Colonic mucosa (tissue), 4 donors: Measurements from ENCODE around the gene SP9. TPM values are rescaled to one million over a fixed set of nuclear protein-coding genes. Genes with fewer than 3 reads are reported as not detected.

Source experiments
- DNase-seq: peaks from one replicate; pipeline ENCODE4 v3.0.0-alpha.2; 2020
- H3K27ac ChIP-seq: fragments of 200-600 bp; one replicate; pipeline ENCODE4 v1.8.0; 2021
- H3K27me3 ChIP-seq: fragments of 200-600 bp; one replicate; pipeline ENCODE4 v1.8.0; 2021
- H3K36me3 ChIP-seq: fragments of 200-600 bp; one replicate; pipeline ENCODE4 v1.8.0; 2021
- H3K4me1 ChIP-seq: fragments of 200-600 bp; one replicate; pipeline ENCODE4 v1.8.0; 2021; ENCODE audit warnings: mild to moderate bottlenecking
- H3K4me3 ChIP-seq: fragments of 200-600 bp; one replicate; pipeline ENCODE4 v1.8.0; 2021
- H3K9ac ChIP-seq, 2 donors: one replicate each; pipeline ENCODE4 v1.7.0; 2013; ENCODE audit warnings: control low read depth in 2 of 2, low read depth in 2 of 2, low read length in 2 of 2
- H3K9me3 ChIP-seq: fragments of 200-600 bp; one replicate; pipeline ENCODE4 v1.8.0; 2021
- CTCF ChIP-seq: fragments of 200-600 bp; IDR thresholded peaks from one replicate; pipeline ENCODE4 v1.8.0; 2022; ENCODE audit warnings: antibody characterized with exemption, mild to moderate bottlenecking
- intact Hi-C: fragments of 100-400 bp; cut with DNase I; formaldehyde crosslinking; loops from one replicate; pipeline ENCODE4 v1.14.1; 2022
- total RNA-seq, 2 donors: library from RNA; stranded (reverse); fragmentation: NEBNext Ultra II Directional in 1 of 2; extraction: Animal tissue kit (Norgen Biotek cat#: 25700) in 1 of 2; gene quantifications; one replicate each; pipeline ENCODE4 v1.2.1, GENCODE V29; 2021
- donor health status: healthy.
- donor health status: DM: no; HTN: no; CAD: no.
- donor health status: DM: no; HTN: no; CAD: no.

The SP9 gene
- not detected for total RNA-seq

- intact Hi-C loops, result loop anchor here (10.0 kb wide), 1 partner anchor 760 kb away; no protein-coding TSS in a partner anchor
- Histone ChIP-seq H3K27me3 (peaks cover 96% of the 10 kb centered on the region), H3K27ac (no peak within 1 kb of the TSS), H3K9me3 (no peaks in the 10 kb centered on the region), H3K9ac (no peak within 1 kb of the TSS), H3K36me3 (no peaks in the 10 kb centered on the region), H3K4me3 (no peak within 1 kb of the TSS), H3K4me1 (peaks cover 30% of the 10 kb centered on the region)
- no peak for TF ChIP-seq CTCF
- DNase-seq, result no peak
Observed at GRCh38 chr2:174334781-174335251, at the start of gene SP9. SP9 (plus strand) TSS chr2:174334954; CDS start chr2:174335093, 139 bp downstream.

DNA sequence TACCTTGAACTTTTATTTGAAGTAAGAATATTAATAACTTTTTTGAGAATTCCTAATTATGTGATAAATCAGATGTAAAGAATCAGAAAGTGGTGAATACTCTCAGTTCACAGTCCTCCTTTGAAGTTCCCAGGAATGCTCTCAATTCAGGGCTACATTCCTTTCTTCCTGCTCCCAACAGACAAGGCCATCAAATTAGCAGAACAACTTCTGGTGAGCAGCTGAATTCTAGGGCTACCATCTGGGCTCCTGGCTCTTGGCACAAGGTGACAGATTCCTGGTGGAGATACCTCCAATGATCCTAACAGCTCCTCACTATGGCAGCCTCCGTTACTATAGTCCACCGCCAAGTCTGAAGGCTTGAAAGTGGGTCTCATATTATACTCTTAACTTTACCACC lies 48.6 kb upstream of the SP9 start:
- TF ChIP-seq CTCF, result no peak
- no peak for DNase-seq
- Histone ChIP-seq H3K36me3 (no peaks in the 10 kb centered on the region), H3K4me3 (no peak overlapping the region), H3K4me1 (no peaks in the 10 kb centered on the region), H3K9ac (no peak overlapping the region), H3K9me3 (no peaks in the 10 kb centered on the region), H3K27ac (no peak overlapping the region), H3K27me3 (no peaks in the 10 kb centered on the region)
- intact Hi-C loops, result no loop called here

DNA sequence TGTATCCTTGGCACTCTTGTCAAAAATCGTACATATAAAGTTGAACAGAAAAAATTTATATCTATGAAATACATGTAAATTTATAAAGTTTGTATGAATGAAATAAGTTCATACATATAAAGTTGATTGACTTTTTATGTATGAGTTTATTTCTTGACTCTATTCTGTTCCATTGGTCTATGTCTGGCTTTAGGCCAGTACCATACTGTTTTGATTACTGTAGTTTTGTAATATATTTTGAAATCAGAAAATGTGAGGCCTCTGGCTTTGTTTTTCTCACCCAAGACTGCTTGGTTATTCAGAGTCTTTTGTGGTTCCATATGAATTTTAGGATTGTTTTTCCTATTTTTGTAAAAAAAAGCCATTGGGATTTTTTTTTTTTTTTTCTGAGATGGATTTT lies 41.8 kb upstream of the SP9 start:
- no peak overlapping the region for H3K4me3 ChIP-seq
- no peak overlapping the region for H3K9ac ChIP-seq
- TF ChIP-seq CTCF, result no peak
- no peaks in the 10 kb centered on the region for H3K4me1 ChIP-seq
- H3K27ac ChIP-seq, result no peak overlapping the region
- H3K36me3 ChIP-seq, result no peaks in the 10 kb centered on the region
- intact Hi-C loops, result no loop called here
- H3K27me3 ChIP-seq, result no peaks in the 10 kb centered on the region
- no peaks in the 10 kb centered on the region for H3K9me3 ChIP-seq
- DNase-seq, result no peak

- intact Hi-C loops, result no loop called here
- Histone ChIP-seq H3K9ac (no peak overlapping the region), H3K9me3 (no peaks in the 10 kb centered on the region), H3K4me1 (no peaks in the 10 kb centered on the region), H3K27ac (no peak overlapping the region), H3K27me3 (no peaks in the 10 kb centered on the region), H3K36me3 (no peaks in the 10 kb centered on the region), H3K4me3 (no peak overlapping the region)
- DNase-seq, result no peak
- TF ChIP-seq CTCF, result no peak
Observed at GRCh38 chr2:174300114-174300513, 34.6 kb upstream of the SP9 start.

DNA sequence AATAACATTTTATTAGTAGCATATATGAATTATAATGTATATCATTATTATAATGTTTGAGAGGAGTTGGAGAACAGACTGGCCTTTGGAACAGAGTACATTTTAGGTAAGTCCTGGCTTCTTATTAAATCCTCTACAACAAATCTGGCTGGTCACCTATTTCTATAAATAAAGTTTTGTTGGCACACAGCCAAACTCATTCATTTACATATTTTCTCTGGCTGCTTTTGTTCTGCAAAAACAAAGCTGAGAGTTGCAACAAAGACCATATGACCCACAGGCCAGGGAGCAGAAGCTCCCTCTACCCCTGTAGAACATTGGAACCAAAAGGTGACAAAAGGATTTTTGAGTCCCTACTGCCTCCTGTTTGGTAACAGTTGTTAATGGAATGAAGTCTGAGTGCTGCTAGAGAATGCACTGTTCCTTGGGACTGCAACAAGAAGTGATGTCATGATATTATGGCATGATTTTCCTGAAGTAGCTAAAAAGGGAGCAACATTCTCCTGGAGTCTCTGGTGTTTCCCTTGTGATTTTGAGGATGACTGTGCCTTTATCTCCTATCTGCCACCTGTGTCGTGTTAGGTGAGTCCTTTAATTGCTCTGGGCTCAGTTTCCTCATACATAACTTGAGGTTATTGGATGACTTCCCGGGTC lies 22.0 kb upstream of the SP9 start:
- no peak overlapping the region for H3K27ac ChIP-seq
- H3K27me3 ChIP-seq, result peaks cover 5% of the 10 kb centered on the region
- H3K4me3 ChIP-seq, result no peak overlapping the region
- H3K9me3 ChIP-seq, result no peaks in the 10 kb centered on the region
- TF ChIP-seq CTCF, result no peak
- no peak for DNase-seq
- H3K4me1 ChIP-seq, result no peaks in the 10 kb centered on the region
- H3K9ac ChIP-seq, result no peak overlapping the region
- intact Hi-C loops, result no loop called here
- no peaks in the 10 kb centered on the region for H3K36me3 ChIP-seq
